IPS DF 6.9 (cell line): Measurements from ENCODE around the gene NDE1.
"Not testable (repeated sequence)": the region's sequence is repeated elsewhere in the genome, so short reads cannot be mapped to it uniquely, and the experiment has no call there.

Experiments
- DNase-seq: peaks from one replicate; pipeline ENCODE4 v3.0.0-alpha.2; 2013; ENCODE audit warnings: low read depth, low spot score
- H3K27ac ChIP-seq: one replicate; pipeline ENCODE4 v1.5.1; 2013; ENCODE audit warnings: low read length, control low read depth
- H3K27me3 ChIP-seq: 2 replicates; pipeline ENCODE4 v1.6.1; 2013; ENCODE audit warnings: mild to moderate bottlenecking, low read length; ENCODE audit not compliant: control insufficient read depth, insufficient read depth
- H3K36me3 ChIP-seq: 2 replicates; pipeline ENCODE4 v1.6.1; 2013; ENCODE audit warnings: low read length; ENCODE audit not compliant: control insufficient read depth, insufficient read depth
- H3K4me1 ChIP-seq: 2 replicates; pipeline ENCODE4 v1.6.1; 2013; ENCODE audit warnings: low read length; ENCODE audit not compliant: control insufficient read depth, insufficient read depth
- H3K4me3 ChIP-seq: 2 replicates; pipeline ENCODE4 v1.5.1; 2013; ENCODE audit warnings: mild to moderate bottlenecking, low read length
- H3K9me3 ChIP-seq: 2 replicates; pipeline ENCODE4 v1.6.1; 2013; ENCODE audit warnings: low read length, inconsistent platforms; ENCODE audit not compliant: control insufficient read depth, insufficient read depth
- WGBS: extraction: QIAGEN DNeasy Blood & Tissue Kit; methylation state at CpG from one replicate; pipeline ENCODE4 v1.1.7; 2013; ENCODE audit warnings: mixed read lengths, missing lambda C conversion rate; ENCODE audit not compliant: insufficient read length, insufficient coverage; 5-methylcytosine and 5-hydroxymethylcytosine counted together

The NDE1 gene

DNA sequence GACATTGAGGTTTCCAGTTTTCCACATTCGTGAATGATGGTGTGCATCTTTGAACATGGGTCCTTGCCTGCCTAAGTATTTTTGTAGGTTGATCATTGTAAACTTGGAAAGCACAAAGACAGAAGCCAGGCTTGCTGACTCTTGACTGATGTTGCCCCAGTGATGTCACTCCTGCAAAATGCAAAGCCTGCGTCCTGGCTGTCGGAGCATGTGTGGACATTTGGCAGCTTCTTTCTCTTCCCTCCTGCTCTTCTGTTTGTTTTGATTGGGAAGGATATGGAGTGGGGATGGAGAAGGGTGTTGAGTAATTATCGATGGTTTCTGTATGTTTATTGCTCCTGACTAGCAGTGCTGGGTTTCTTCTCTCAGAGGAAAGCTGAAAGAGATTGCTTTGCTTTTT is 3.2 kb downstream of the NDE1 start:
- 100% methylated on average over 1 of the region's 4 CpGs for WGBS
- H3K4me3 ChIP-seq, result no peak overlapping the region
- H3K9me3 ChIP-seq, result no peaks in the 10 kb centered on the region
- H3K4me1 ChIP-seq, result no peaks in the 10 kb centered on the region
- no peak overlapping the region for H3K27ac ChIP-seq
- H3K36me3 ChIP-seq, result no peaks in the 10 kb centered on the region
- no peak for DNase-seq
- H3K27me3 ChIP-seq, result no peaks in the 10 kb centered on the region

DNA sequence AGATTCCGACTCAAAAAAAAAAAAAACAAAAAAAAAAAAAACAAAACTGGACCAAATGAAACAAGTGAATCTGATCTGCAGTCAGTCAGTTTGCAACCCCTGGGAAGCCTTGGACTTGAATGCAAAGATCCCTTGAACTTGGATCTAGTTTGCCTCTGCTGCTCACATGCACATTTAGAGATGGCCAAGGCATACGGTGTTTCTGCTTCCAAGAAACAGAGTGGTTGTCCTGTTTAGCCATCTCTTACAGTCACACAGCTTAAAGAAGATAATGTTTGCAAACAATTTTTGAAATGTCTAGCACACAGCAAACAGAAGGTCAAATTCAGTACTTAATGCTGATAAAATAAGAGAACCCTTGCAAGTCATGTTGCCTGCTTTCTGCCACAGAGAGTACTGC is 4.5 kb downstream of the NDE1 start:
- WGBS, result no CpG with 5 or more reads among the region's 2 CpGs
- no peaks in the 10 kb centered on the region for H3K27me3 ChIP-seq
- no peaks in the 10 kb centered on the region for H3K9me3 ChIP-seq
- DNase-seq, result no peak
- H3K4me3 ChIP-seq, result no peak overlapping the region
- no peaks in the 10 kb centered on the region for H3K36me3 ChIP-seq
- H3K27ac ChIP-seq, result no peak overlapping the region
- no peaks in the 10 kb centered on the region for H3K4me1 ChIP-seq

DNA sequence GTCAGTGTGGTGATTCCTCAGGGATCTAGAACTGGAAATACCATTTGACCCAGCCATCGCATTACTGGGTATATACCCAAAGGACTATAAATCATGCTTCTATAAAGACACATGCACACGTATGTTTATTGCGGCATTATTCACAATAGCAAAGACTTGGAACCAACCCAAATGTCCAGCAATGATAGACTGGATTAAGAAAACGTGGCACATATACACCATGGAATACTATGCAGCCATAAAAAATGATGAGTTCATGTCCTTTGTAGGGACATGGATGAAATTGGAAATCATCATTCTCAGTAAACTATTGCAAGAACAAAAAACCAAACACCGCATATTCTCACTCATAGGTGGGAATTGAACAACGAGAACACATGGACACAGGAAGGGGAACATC is 5.5 kb downstream of the NDE1 start:
- no CpG with 5 or more reads among the region's 6 CpGs for WGBS
- H3K36me3 ChIP-seq, H3K4me1 ChIP-seq: not testable (repeated sequence)

DNA sequence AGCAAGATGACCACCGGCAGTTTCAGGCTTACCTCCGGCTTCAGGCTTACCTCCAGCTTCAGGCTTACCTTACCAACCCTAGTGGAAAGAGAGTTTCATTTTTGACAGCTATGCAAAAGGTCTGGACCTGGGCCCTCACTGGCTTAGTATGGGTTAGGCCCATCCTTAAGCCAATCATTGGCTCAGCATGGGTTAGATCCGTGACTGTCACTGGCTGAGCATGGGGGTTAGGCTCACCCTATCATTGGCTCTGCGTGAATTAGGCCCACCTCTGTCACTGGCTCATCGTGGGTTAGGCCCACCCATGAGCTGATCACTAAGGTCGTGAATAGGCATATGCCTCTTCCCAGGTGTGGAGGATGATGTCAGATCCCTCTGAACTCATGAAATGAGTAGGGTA is 8.1 kb downstream of the NDE1 start:
- WGBS, result no CpG with 5 or more reads among the region's 6 CpGs
- H3K36me3 ChIP-seq, result no peaks in the 10 kb centered on the region
- H3K4me1 ChIP-seq, result no peaks in the 10 kb centered on the region
- H3K27me3 ChIP-seq, result no peaks in the 10 kb centered on the region
- DNase-seq, result no peak
- no peaks in the 10 kb centered on the region for H3K9me3 ChIP-seq
- H3K4me3 ChIP-seq, result no peak overlapping the region
- H3K27ac ChIP-seq, result no peak overlapping the region

More for the DNA sequence above, 5.5 kb downstream of the NDE1 start:
- H3K4me3 ChIP-seq, DNase-seq, H3K27me3 ChIP-seq, H3K9me3 ChIP-seq, H3K27ac ChIP-seq: not testable (repeated sequence)

DNA sequence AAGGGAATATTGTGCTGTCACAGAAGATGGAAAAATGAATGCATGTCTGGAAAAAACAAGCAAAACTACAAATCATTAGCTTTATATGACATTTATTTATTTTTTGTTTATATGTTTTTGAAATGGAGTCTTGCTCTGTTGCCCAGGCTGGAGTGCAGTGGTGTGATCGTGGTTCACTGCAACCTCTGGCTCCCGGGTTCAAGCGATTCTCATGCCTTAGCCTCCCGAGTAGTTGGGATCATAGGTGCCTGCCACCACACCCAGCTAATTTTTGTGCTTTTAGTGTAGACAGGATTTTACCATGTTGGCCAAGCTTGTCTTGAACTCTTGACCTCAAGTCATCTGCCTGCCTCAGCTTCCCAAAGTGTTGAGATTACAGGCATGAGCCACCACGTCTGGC is 8.5 kb downstream of the NDE1 start:
- H3K27me3 ChIP-seq, result no peaks in the 10 kb centered on the region
- H3K36me3 ChIP-seq, result no peaks in the 10 kb centered on the region
- H3K4me3 ChIP-seq, result no peak overlapping the region
- no peaks in the 10 kb centered on the region for H3K9me3 ChIP-seq
- WGBS, result no CpG with 5 or more reads among the region's 5 CpGs
- no peak overlapping the region for H3K27ac ChIP-seq
- DNase-seq, result no peak
- H3K4me1 ChIP-seq, result no peaks in the 10 kb centered on the region

DNA sequence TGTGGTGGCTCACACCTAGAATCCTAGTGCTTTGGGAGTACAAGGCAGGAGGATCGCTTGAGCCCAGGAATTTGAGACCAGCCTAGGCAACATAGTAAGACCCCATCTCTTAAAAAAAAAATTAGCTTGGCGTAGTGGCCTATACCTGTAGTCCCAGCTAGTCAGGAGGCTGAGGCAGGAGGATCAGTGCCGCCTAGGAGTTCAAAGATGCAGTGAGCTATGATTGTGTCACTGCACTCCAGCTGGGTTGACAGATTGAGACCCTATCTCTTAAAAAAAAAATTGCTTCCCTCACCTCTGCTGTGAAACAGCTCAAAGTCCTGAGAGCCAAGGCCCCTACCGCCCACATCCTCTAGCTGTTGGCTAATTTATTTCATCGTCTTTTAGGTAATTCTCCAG is 10.2 kb downstream of the NDE1 start:
- Histone ChIP-seq H3K27ac (no peak overlapping the region), H3K27me3 (no peaks in the 10 kb centered on the region), H3K4me1 (no peaks in the 10 kb centered on the region), H3K36me3 (no peaks in the 10 kb centered on the region), H3K4me3 (no peak overlapping the region), H3K9me3 (no peaks in the 10 kb centered on the region)
- no CpG with 5 or more reads among the region's 5 CpGs for WGBS
- DNase-seq, result no peak

DNA sequence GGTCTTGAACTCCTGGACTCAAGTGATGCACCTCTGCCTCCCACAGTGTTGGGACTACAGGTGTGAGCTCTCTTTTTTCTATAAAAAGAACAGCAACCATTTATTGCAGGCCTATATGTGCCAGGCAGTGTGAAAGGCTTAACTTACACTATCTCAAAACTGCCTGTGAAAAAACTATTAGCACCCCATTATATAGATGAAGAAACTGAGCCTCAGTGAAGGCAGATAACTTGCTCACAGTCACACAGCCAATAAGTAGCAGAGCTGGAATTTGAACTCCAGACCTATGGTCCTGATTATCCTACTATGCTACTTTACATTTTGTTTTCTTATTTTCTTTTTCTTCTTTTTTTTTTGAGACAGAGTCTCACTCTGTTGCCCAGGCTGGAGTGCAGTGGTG is 15.1 kb downstream of the NDE1 start:
- Histone ChIP-seq H3K27ac (no peak overlapping the region), H3K4me3 (no peak overlapping the region), H3K27me3 (no peaks in the 10 kb centered on the region), H3K36me3 (peaks cover 9% of the 10 kb centered on the region; the same call in 1 of the 2 replicates), H3K9me3 (no peaks in the 10 kb centered on the region), H3K4me1 (no peaks in the 10 kb centered on the region)
- DNase-seq, result no peak

DNA sequence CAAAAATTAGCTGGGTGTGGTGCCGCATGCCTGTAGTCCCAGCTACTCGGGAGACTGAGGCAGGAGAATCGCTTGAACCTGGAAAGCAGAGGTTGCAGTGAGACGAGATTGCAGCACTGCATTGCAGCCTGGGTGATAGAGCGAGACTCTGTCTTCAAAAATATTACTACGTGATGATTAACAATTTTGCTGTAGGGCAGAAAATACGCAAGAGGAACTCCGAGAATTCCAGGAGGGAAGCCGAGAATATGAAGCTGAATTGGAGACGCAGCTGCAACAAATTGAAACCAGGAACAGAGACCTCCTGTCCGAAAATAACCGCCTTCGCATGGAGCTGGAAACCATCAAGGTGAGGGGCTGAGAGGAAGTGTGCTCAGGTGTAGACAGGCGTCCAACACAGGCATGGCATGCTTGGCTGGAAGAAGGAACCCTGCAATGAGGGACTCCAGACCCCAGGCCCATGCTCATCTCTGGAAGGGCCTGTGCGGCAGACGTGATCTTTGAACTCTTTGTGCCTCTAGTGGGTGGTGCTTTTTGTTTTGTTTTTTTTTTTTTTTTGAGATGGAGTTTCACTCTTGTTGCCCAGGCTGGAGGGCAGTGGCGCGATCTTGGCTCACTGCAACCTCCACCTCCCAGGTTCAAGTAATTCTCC is 17.2 kb downstream of the NDE1 start:
- H3K27me3 ChIP-seq, result no peaks in the 10 kb centered on the region
- no peaks in the 10 kb centered on the region for H3K9me3 ChIP-seq
- no peaks in the 10 kb centered on the region for H3K4me1 ChIP-seq
- no peak overlapping the region for H3K4me3 ChIP-seq
- no peak for DNase-seq
- WGBS, result no CpG with 5 or more reads among the region's 18 CpGs
- no peak overlapping the region for H3K27ac ChIP-seq
- H3K36me3 ChIP-seq, result peaks cover 11% of the 10 kb centered on the region; the same call in 1 of the 2 replicates

DNA sequence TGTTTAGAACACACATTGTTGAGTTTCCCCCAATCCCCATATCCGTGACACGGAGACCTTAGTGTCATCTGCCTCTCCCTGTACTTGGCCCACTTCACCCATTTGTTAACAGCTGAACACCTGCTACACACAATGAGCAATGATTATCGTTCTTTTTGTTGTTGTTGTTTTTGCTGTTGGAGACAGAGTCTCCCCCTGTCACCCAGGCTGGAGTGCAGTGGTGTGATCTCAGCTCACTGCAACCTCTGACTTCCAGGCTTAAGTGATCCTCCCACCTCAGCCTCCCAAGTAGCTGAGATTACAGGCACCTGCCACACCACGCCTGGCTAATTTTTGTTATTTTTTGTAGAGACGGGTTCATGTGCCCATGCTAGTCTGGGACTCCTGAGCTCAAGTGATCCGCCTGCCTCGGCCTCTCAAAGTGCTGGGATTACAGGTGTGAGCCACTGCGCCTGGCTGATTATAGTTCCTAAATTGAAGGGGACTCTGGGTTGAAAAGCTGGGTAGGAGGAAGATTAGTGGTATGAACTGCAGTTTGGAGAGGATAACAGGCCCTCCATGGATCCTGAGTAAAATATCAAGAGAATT is 21.6 kb downstream of the NDE1 start:
- H3K4me3 ChIP-seq, result no peak overlapping the region
- no peak overlapping the region for H3K27ac ChIP-seq
- H3K27me3 ChIP-seq, result no peaks in the 10 kb centered on the region
- H3K36me3 ChIP-seq, result peaks cover 16% of the 10 kb centered on the region
- no peaks in the 10 kb centered on the region for H3K4me1 ChIP-seq
- no CpG with 5 or more reads among the region's 8 CpGs for WGBS
- H3K9me3 ChIP-seq, result no peaks in the 10 kb centered on the region
- no peak for DNase-seq

DNA sequence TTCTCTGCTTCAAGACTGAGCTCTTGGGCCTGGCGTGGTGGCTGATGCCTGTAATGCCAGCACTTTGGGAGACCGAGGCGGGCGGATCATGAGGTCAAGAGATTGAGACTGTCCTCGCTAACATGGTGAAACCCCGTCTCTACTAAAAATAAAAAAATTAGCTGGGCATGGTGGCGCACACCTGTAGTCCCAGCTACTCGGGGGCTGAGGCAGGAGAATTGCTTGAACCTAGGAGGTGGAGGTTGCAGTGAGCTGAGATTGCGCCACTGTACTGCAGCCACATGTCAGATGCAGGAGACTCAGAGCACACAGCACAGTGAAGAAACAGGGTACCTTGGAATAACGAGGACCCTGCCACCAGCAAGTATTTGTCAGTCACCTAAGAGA is 22.1 kb downstream of the NDE1 start:
- not testable (repeated sequence) for H3K27ac ChIP-seq, H3K4me1 ChIP-seq, H3K4me3 ChIP-seq, H3K9me3 ChIP-seq, DNase-seq, H3K27me3 ChIP-seq
- WGBS, result no CpG with 5 or more reads among the region's 10 CpGs
- H3K36me3 ChIP-seq, result peaks cover 15% of the 10 kb centered on the region

DNA sequence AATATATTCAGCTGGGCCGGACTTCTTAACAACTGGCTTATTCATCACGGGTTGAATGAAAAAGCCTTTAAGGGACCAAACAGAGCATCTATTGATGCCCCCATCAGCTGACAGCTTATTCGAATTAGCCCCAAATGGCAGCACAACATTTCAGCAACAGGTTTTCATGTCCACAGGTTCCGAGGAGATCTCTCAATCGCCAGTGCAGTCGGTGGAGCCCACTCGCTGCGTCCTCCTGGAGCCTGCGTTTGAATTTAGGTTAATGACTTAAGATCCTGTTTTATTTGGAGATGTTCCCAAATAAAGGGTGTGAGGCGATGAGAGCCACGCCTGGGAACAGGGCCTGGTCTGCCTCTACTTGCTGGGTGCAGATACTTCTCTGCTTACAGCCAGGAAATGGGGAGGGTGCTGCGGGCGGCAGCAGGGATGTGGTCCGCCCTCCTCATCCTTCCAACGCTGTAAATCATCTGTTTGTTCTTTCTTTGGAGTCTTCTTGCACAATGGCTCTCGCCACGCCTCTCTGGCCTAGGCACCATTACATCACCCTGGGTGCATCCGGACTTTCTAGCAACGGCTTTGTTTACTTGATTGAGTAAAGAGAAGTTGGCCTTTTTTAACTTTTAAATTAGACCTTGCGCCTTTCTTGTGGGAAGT is 22.6 kb downstream of the NDE1 start:
- 100% methylated on average over 1 of the region's 20 CpGs for WGBS
- Histone ChIP-seq H3K9me3 (no peaks in the 10 kb centered on the region), H3K27ac (no peak overlapping the region), H3K36me3 (peaks cover 13% of the 10 kb centered on the region), H3K27me3 (no peaks in the 10 kb centered on the region), H3K4me1 (no peaks in the 10 kb centered on the region), H3K4me3 (no peak overlapping the region)
- no peak for DNase-seq
